HG02938 (cell line): ENCODE measurements around the gene ITPR3.

Experiments
- ATAC-seq: cut with Tn5 transposase; IDR thresholded peaks from one replicate; pipeline ENCODE4 v1.9.1; 2021; ENCODE audit warnings: mild to moderate bottlenecking, moderate library complexity; ENCODE audit not compliant: unreplicated experiment

The ITPR3 gene

DNA sequence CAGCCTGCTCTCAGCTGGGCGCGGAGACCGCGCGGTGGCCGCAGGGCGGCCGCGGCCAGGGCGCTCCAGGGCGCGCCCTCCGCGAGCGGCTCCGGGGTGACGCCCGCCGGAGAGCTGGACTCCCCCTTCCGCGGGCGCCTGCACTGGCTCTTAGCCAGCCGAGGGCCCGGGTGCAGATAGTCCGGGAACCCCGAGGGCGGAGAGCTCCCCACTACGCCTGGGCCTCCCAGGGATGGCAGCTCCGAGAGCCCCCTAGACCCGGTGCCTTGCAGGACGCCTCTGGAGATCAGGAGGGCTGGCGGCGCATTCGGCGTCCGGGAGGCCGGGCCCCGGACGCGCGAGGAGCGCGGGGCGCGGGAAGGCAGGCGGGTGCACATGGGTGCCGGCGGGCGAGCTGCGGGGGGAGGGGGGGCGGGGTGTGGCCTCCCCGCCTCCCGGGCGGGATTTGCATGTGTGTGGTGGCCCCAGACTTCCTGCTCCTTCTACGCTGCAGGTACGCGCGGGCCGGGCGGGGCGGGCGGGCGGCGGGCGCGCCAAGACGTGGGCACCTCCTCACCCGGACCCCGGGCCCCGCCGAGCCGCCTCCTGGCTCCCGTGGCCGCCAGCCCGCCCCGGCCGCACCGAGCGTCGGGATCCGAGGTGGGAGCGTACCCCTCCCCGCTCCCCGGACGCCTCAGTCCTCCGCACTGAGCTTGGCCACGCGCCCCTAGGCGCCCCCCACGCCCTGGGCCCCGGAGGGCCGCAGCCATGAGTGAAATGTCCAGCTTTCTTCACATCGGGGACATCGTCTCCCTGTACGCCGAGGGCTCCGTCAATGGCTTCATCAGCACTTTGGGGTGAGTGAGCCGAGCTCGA lies at the start of gene ITPR3:
Gene ITPR3 (plus strand): TSS at position 467 of the 855 bp plus-strand sequence. CDS start 281 bp downstream, at position 748.
- ATAC-seq: peak; percentile 73

DNA sequence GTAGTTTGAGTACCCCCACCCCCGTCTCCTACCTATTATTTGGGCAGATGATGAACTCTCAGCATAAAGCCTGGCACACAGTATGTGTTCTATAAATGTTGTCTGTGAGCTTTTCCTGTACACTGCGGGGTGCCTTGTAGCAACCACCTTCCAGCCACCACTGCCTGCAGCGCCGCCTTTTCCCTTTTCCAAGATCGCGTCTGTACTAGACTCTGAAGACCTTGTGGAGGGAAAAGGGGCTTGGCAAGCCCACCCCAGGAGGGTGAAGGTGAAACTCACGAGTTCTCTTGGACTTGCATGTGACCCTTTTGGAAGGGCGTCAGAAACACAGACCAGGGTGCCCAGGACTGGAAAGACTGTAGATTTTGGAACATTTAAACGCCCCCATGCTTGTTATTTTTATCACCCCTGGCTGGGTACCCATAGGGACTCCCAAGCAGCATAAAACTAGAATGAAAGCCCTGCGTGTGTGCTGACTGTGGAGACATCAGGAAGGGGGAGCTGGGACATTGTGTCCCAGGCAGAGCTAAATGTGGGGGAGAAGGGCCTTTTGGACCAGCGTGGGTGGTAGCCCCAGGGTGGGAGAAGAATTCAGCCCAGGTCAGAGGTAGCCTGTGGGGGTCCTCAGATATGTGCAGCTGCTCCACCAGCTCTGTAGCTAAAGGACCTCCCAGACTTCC lies 49.3 kb upstream of the ITPR3 start:
- no peak for ATAC-seq

DNA sequence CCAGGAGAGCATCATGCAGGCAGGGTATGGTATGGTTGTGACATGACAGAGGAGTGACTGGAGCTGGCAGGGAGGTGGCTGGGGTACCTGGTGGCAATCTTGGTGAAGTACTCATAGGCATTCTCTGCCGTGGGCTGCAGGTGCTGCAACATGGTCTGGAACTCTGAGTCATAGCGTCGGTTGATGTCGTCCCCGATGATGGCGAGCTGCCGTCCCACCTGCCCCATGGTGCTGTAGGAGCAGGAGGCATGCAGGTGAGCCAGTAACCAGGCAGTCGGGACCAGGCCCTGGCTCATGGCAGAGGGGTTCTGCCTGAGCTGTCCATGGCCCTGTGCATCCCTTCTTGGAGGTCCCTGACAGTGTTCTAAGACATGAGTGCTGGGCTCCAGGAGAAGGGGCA lies 45.9 kb upstream of the ITPR3 start:
- ATAC-seq: no peak

DNA sequence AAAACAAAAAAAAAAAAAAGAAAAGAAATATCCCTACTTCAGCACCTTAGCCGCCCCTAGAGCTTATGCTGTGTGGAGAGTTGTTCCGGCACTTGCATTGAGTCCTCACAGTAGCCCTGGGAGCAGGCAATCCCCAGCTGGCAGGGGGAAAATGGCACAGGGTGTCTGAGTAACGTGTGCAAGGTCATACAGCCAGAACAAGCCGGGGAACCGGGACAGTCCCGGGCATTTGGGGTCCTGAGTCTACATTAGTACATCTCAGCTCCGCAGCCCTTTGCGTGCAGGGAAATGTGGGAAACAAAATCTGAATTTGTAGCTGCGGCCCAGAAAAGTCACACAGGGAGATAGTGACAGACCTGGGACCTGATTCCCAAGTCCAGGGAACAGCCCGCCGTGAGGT lies 44.5 kb upstream of the ITPR3 start:
- ATAC-seq: no peak

DNA sequence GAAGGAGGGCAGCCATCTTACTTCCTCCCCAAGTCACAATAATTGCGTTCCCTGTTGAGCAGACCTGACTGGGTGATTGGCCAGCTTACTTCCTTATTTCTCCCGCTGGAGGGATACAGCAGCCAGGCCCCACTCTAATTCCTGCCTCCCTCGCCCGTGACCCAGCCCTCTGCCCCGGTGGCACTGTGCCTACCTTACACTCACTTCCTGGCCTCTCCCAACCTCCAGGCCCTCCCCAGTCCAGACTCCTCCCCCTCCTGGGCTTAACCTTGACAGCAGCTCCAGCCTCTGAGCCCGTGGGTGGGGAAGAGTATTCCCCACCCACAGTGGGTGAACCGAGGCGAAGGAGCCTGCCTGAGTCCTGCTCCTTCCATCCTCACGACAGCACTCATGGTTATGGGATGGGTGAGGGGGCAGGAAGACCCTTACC lies 44.0 kb upstream of the ITPR3 start:
- no peak for ATAC-seq

DNA sequence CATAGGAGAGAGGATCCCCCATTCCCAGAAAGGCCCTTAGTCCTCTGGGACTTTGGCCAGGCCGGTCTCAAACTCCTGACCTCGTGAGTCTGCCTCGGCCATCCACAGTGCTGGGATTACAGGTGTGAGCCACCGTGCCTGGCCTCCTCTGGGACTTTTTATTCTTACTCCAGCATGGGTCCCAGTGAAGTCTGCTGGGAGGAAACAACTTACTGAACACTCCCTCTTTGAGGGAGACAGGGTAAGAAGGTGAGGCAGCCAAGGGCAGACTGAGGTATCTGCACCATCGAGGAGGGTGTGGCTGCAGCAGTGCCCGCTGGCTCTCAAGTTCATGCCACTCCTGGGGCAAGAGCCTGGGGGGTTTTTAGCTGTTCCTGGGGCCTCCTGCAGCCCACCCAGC lies 43.4 kb upstream of the ITPR3 start:
- ATAC-seq: no peak

DNA sequence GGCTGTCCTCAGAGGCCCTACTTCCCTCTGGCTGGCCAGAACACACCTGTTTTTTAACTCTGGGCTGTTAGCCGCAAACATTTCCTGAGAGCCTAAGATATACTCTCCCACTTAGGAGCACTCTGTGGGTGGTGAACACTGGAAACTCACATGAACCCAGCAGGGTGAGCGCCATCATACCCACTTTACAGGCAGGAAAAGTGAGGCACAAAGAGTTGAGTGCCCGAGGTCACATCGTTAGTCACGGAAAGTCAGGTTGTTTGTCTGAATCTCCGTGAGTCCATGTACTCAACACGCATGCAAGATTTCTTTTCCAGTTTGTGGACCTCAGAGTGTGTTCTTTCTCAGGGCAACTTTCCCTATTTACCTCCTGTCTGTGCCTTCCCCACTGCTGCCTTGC lies 43.0 kb upstream of the ITPR3 start:
- ATAC-seq: no peak

DNA sequence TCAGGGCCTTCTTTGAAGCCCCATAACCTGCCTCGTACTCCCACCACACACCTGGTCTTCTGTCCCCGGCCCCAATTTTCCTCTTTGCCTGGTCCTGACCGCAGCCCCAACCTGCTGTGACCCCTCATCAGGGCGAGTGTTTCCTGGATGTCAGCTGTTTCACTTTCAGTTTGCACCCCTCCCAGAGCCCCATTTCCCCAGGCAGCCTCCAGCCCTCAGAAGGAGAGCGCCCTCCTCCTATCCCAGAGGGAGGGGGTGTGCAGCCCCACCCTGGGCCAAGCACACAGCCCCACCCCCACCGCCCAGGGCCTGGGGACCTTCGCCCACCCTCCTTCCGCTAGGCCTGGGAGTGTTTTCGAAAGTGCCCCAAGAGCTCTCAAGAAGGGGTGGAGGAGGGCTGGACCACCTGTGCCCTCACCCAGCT lies 42.5 kb upstream of the ITPR3 start:
- no peak for ATAC-seq

DNA sequence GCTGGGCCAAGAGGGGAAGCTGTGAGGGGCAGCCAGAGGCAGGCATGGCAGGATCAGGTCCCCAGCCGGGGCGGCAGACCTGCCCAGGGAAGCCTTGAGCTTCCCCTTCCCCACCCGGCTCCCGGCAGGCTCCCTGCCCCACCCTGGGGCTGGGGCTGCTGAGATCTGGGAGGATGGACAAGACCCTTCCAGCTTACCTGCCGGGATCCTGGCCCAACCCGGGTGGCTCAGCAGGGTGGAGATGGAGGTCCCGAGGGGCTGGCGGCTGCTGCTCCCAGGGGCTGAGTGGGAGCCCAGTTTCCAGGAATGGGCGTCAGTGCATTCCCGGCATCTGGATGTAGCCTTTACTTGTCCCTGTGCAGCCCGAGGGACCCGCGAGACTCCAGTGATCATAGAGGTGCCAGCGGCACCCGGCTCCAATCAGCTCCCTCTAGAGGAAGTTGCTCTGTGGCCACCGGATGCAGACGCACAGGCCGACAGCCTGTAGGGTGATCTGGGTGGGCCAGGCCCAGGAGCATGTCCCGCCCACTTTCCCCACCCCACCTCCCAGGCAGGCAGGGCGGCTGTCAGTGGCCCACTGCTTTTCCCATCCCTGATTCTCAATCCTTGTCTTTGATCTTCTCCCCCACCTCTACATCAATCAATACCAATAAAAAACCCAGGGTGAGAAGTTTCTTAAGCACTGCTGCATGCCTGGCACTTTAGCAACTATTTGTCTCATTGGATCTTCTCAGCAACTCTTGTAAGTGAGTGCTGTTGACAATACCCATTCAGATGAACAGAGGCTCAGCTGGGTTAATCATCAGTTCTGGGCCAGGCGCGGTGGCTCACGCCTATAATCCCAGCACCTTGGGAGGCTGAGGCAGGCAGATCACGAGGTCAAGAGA lies 41.1 kb upstream of the ITPR3 start, which contains the start of gene BAK1:
Gene BAK1 (minus strand): TSS at position 449 of the 887 bp plus-strand sequence. CDS start 2,672 bp downstream, outside the sequence.
- peak; percentile 87 for ATAC-seq

DNA sequence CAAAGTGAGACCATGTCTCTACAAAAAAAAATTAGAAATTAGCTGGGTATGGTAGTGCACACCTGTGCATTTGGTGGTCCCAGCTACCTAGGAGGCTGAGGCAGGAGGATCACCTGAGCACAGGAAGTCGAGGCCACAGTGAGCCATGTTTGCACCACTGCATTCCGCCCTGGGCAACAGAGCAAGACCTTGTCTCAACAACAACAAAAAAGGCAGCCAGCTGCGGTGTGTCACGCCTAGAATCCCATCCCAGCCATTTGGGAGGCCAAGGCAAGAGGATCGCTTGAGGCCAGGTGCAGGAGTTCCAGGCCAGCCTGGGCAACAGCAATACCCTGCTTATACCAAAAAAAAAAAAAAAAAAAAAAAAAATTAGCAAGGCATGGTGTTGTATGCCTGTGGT lies 39.9 kb upstream of the ITPR3 start:
- ATAC-seq: no peak

DNA sequence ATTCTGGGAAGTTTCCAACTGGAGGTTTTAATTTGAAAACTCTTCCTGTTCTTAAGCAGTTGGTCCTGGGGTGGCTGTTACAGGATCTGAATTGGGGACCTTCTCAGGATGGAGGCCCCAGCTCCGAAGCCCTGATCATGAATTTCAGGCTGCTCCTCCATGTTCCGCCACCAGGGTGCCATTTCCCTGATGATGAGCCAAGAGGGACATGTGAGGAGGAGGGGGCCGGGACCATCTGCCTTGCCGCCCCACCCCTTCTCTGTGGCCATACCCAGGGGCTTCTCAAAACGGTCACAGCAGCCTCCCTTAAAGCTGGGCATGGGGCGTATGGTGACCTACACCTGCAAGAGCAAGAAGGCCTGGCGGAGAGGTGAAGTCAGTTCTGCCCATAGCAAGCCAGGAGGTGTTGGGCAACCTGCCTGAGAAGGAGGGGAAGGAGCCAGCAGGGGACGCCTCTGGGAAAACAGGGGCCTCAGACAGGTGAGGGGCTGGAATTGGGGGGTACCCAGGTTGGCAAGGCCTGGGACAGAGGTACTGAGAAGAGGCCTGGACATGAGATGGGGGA lies 37.4 kb upstream of the ITPR3 start:
- ATAC-seq: no peak

DNA sequence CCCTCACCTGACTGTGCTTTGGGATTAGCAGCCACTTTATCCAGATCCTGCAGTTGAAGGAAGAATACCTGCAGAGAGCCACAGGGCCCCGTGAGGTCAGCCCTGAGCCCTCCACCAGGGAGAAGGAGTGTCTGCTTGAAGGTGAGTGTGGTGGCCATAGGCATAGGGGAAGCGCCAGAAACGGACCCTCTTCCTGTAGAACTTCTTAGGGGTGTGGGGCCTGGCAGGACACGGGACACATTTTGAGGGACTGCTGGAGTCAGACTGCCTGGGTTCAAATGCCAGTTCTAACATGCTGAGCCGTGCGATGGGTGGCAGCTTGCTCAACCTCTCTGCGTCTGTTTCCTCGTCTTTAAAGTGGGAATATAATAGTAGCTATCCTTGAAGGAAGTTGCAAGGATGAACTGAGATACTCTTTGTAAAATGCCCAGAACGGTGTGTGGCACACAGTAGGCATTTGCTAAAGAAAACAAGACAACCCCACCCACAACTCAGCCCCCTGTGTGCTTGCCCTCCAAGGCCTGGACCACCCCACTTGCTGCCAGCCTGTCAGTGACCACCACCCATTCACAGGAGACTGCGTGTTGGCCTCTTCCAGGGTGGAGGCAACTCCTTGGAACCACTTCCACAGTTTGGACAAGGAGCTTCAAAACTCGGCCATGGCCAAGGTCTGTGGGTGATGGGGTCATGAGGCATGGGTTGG lies 36.3 kb upstream of the ITPR3 start:
- no peak for ATAC-seq

DNA sequence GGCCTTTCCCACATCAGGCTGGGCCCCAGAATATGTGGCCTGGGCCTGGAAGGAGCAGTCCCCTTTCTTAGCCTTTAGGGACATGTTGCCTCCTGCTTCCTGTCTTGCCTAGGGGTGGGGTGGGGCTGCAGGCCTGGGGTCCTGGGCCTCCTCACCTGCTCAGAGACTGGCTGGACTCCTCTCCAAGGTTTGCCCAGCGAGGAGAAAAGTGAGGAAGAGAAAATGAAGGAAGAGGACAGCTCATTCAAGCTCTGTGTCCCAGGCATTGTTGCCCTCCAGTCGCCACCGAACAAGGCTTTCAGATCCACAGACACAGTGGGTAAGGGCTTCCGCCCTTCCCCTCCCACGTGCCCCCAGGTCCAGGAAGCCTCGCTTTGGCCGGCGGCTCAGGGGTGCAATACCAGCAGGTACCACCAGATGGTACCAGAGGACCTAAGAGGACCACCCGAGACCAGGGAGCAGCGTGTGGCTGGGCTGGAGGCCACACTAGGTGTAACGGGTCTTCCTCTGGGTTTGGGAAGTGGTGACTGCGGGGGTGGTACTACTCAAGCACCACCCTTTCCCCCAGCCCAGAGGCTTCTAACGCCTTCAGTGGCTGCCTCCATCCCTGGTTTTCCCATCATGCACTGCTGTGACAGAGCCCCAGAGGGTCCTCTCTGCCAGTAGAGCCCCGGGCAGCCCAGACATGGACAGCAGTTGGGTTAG lies 35.6 kb upstream of the ITPR3 start:
- ATAC-seq: no peak

DNA sequence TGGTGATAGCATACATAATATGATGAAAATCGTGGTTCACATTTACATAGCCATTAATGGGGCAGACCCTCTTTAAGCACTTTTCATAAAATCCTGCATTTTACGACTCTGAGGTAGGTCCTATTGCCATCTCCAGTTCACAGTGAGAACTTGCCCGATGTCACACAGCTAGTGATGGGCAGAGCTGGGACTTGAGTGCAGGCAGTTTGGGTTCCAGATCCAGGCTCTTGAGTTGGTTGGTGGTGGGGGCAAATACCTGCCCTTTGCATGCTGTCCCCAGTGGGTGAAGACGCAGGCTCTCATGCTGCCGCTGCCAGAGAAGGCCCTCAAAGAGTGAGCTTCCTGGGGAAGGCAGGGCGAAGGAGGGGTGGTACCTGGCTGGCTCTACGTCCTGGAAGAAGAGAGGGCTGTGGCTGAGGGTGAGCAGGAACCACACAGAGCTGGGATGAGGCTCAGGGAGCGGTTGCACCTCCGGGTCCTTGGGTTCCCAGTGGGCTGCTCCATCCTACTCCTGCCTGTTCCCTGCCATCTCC lies 34.9 kb upstream of the ITPR3 start:
- ATAC-seq: no peak

DNA sequence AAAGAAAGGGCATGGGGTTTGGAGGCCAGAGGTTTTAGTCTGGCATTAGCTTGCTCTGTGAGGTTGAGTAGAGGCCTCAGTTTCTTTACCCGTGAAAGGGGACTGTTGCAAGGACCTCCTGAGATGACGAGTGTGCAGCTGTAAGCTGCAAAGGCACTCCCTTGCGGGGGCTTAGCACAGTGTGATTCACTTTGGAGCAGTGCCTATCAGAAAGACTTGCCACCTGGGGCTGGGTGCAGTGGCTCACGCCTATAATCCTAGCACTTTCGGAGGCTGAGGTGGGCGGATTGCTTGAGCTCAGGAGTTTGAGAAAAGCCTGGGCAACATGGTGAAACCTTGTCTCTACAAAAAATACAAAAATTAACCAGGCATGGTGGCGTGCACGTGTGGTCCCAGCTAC lies 33.6 kb upstream of the ITPR3 start:
- no peak for ATAC-seq

DNA sequence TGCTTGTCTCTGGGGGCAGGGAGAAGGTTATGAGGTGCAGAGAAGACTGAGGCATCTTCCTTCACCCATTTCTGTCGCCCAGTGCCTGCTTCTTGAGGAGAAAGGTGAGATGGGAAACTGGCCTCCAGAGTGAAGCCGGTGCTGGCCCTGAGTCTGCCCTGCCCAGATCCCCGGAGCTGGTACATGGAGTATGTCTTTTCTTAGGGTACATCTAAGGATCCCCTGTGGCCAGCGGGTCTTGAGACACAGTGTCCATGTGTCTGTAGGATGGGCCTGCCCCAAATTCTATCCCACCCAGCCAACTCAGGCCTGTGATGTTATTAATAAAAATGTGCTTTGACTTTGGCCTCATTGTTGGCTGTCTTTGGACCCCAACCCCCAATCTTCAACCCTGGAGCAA lies 32.2 kb upstream of the ITPR3 start:
- no peak for ATAC-seq

DNA sequence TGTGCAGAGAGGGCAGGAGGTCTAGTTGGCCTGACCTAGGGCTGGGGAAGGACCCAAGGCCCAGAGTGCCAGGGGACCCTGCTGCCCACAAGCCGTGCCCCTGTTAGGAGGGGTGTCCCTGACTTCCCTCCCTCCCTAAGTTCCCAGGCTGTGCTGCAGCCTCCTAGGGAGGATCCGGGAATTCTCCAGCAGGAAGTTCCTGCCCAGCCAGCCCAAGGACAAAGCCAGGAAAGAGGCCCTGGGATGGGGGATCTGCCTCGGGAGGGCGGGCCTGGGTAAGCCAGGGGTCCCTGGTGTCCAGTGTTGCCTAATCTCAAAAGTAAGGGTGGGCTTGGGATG lies 31.8 kb upstream of the ITPR3 start:
- no peak for ATAC-seq

DNA sequence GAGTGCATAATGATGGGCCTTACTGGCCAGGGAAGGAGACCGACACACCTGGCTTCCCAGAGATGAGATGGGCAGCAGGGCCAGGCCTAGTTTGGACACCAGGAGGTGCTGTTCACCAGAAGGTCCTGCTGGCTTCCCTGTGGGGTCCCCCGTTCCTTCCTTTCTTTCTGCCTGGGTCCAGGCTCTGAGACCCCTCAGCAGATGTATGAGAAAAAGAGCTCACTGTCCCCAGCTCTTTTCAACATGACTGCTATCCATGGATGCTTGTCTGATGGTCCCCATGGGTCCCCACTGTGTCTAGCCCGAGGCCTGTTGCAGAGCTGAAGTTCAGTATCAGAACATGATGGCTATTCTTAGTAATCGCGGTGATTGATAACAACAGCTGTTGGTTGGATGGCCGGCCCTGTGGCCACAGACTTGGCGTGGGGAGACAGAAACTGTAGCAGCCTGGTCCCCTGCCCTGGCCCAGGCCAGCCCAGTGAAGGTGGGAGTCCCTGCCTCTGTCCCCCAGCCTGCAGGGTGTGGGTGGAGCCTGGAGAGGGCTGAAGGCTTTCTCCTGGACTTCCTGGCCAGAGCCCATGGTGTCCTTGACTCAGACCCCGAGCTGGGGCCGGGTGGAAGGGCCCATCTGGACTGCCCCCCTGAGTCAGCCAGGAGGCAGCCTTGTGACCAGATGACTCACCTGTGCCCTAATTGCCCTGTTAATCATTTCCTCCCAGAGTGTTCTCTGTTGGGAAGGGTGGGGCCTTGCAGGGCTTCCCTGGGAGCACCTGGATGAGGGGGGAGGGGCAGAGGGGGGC lies 31.2 kb upstream of the ITPR3 start:
- no peak for ATAC-seq
